H1 (cell line): ENCODE measurements around the gene PRIMA1. TPM values are rescaled to one million over a fixed set of nuclear protein-coding genes. Genes with fewer than 3 reads are reported as not detected.
A peak's percentile ranks its signal among the peaks of the same experiment; 100 is the strongest.

Source experiments
- BRCA1 ChIP-seq: IDR thresholded peaks from 2 replicates; pipeline ENCODE4 v1.6.1; 2012; ENCODE audit warnings: low read depth, low read length, improper control_type of control experiment
- CEBPB ChIP-seq: IDR thresholded peaks from 2 replicates; pipeline ENCODE4 v1.6.1; 2012; ENCODE audit warnings: low read depth, low read length
- E2F6 ChIP-seq: IDR thresholded peaks from 2 replicates; pipeline ENCODE4 v1.6.1; 2012; ENCODE audit warnings: inconsistent platforms
- EGR1 ChIP-seq: IDR thresholded peaks from 2 replicates; pipeline ENCODE4 v1.6.1; 2011; ENCODE audit warnings: low read depth, low read length, borderline replicate concordance
- KDM5A ChIP-seq: fragments of 200-600 bp; IDR thresholded peaks from 2 replicates; pipeline ENCODE4 v1.7.1; 2012; ENCODE audit warnings: mild to moderate bottlenecking, low read length, inconsistent platforms, mixed read lengths
- NANOG ChIP-seq: IDR thresholded peaks from 2 replicates; pipeline ENCODE4 v1.6.1; 2011; ENCODE audit warnings: low read length, low read depth, mild to moderate bottlenecking, inconsistent platforms; ENCODE audit not compliant: insufficient read depth, poor library complexity, severe bottlenecking
- PHF8 ChIP-seq: fragments of 200-600 bp; sonication (generic); conservative IDR thresholded peaks from 2 replicates; pipeline ENCODE4 v1.7.1; 2012; ENCODE audit warnings: low read depth, mild to moderate bottlenecking, inconsistent platforms, low read length, moderate library complexity
- POLR2AphosphoS5 ChIP-seq: IDR thresholded peaks from 2 replicates; pipeline ENCODE4 v1.6.1; 2011; ENCODE audit warnings: low read depth, low read length
- POU5F1 ChIP-seq: IDR thresholded peaks from 2 replicates; pipeline ENCODE4 v1.6.1; 2011; ENCODE audit warnings: low read depth, mild to moderate bottlenecking, low read length, moderate library complexity
- RAD21 ChIP-seq, 2 experiments: IDR thresholded peaks in 1 of 2; conservative IDR thresholded peaks in 1 of 2; 2 replicates each; pipeline ENCODE4 v1.6.1; 2011; ENCODE audit warnings: low read depth in 2 of 2, low read length in 2 of 2, improper control_type of control experiment in 1 of 2, inconsistent platforms in 1 of 2, mild to moderate bottlenecking in 1 of 2, moderate library complexity in 1 of 2
- SP2 ChIP-seq: IDR thresholded peaks from 2 replicates; pipeline ENCODE4 v1.6.1; 2012; ENCODE audit warnings: mild to moderate bottlenecking, low read length, inconsistent platforms
- TAF7 ChIP-seq: optimal IDR thresholded peaks from 2 replicates; pipeline ENCODE3; 2011; ENCODE audit warnings: low read depth, mild to moderate bottlenecking, inconsistent platforms, low read length, moderate library complexity, borderline replicate concordance
- TCF12 ChIP-seq: IDR thresholded peaks from 2 replicates; pipeline ENCODE4 v1.6.1; 2011; ENCODE audit warnings: low read depth, mild to moderate bottlenecking, low read length
- TEAD4 ChIP-seq: IDR thresholded peaks from 2 replicates; pipeline ENCODE4 v1.6.1; 2012; ENCODE audit warnings: low read depth, low read length, inconsistent platforms, mixed read lengths
- polyA plus RNA-seq, 7 experiments: library from polyadenylated mRNA; depleted of rRNA in 3 of 7; stranded (reverse) in 5 of 7; unstranded in 2 of 7; fragments of >200 nt in 5 of 7; fragments of 200-250 nt in 2 of 7; gene quantifications; 1 replicate in 5 of 7; 2 replicates in 1 of 7; 4 replicates in 1 of 7; pipeline versions ENCODE4 v1.2.1 to v1.2.3, GENCODE V29; 2011 to 2013; ENCODE audit warnings: missing spikeins in 2 of 7, mixed read lengths in 2 of 7
- total RNA-seq: library from RNA; stranded (reverse); fragmentation: NEBNext Ultra II Directional; extraction: Animal tissue kit (Norgen Biotek cat#: 25700); gene quantifications from 2 replicates; pipeline ENCODE4 v1.2.1, GENCODE V29; 2021
- TF ChIP-seq, protein P1 (sequence below): IDR thresholded peaks from 2 replicates; pipeline ENCODE4 v1.6.1; 2011; ENCODE audit warnings: low read length, improper control_type of control experiment
- TF ChIP-seq, protein P2 (sequence below), 3 experiments: IDR thresholded peaks; 1 replicate in 2 of 3; 2 replicates in 1 of 3; pipeline versions ENCODE4 v1.5.1 to v1.6.1; 2011; ENCODE audit warnings: low read length in 3 of 3, mild to moderate bottlenecking in 3 of 3, inconsistent platforms in 2 of 3, low read depth in 1 of 3, moderate library complexity in 1 of 3; ENCODE audit not compliant: insufficient read depth in 1 of 3; ENCODE audit errors: control extremely low read depth in 1 of 3
- TF ChIP-seq, protein P3 (sequence below): IDR thresholded peaks from 2 replicates; pipeline ENCODE4 v1.6.1; 2012; ENCODE audit warnings: low read length, inconsistent platforms

Gene PRIMA1
- total and polyA plus RNA-seq, 2 of the 8 experiments (the other 6 are each of a cell fraction or from before 2014, with no cell fraction given), result 2.8 to 4.5 TPM

DNA sequence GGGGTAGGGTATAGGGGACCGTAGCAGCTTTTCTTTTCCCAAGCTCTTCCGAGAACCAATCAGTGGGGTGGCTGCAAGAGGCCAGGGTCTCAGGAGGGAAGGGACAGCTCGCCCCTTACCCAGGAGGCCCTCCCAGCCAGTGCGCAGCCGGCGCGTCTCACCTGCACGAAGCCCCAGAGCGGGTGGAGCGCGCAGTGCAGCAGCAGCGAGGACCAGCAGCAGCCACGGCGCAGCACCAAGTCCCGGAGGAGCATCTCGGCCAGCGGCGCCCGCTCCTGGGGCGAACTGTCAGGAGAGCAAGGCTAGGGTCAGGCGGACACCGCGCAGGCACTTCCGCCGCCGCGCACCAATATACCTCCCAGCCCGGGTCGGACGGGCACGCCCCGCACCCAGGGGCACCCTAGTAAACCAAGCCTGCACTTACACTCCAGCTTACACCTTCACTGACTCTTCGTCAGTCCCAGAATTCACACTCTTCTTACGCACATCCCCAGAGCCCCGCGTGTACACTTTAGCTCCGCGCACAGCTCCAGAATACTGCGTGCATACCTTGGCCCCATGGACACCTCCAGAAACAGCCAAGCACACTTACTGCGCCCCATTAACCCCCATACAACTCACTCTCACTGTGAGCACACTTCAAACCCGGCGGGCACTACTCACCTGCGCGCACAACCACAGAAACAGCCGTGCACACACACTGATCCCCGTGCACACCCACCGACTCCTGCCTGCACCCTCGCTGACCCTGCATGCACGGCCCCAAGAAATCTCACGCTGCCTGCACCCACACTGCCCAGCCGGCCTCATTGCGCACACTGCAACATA is 606 bp downstream of the PRIMA1 start (continued):
- TF ChIP-seq E2F6 (peak; percentile 74), POU5F1 (no peak), NANOG (no peak), PHF8 (no peak; the same call in 1 of the 2 replicates), RAD21 (IDR thresholded peaks at IDR 0.05 in 1 of 2, conservative IDR thresholded peaks at IDR 0.05 in 1 of 2; ENCODE audit: low read depth in 2 of 2, low read length in 2 of 2) (no peak; a peak in 1 of 4 replicates), BRCA1 (no peak), TAF7 (no peak), TCF12 (no peak), KDM5A (no peak), POLR2AphosphoS5 (no peak), CEBPB (no peak), SP2 (no peak), EGR1 (no peak), TEAD4 (no peak)
- TF ChIP-seq, protein P1, sequence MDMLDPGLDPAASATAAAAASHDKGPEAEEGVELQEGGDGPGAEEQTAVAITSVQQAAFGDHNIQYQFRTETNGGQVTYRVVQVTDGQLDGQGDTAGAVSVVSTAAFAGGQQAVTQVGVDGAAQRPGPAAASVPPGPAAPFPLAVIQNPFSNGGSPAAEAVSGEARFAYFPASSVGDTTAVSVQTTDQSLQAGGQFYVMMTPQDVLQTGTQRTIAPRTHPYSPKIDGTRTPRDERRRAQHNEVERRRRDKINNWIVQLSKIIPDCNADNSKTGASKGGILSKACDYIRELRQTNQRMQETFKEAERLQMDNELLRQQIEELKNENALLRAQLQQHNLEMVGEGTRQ, result no peak
- TF ChIP-seq, protein P2, sequence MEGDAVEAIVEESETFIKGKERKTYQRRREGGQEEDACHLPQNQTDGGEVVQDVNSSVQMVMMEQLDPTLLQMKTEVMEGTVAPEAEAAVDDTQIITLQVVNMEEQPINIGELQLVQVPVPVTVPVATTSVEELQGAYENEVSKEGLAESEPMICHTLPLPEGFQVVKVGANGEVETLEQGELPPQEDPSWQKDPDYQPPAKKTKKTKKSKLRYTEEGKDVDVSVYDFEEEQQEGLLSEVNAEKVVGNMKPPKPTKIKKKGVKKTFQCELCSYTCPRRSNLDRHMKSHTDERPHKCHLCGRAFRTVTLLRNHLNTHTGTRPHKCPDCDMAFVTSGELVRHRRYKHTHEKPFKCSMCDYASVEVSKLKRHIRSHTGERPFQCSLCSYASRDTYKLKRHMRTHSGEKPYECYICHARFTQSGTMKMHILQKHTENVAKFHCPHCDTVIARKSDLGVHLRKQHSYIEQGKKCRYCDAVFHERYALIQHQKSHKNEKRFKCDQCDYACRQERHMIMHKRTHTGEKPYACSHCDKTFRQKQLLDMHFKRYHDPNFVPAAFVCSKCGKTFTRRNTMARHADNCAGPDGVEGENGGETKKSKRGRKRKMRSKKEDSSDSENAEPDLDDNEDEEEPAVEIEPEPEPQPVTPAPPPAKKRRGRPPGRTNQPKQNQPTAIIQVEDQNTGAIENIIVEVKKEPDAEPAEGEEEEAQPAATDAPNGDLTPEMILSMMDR (IDR thresholded peaks at IDR 0.05; ENCODE audit: control extremely low read depth in 1 of 3, insufficient read depth in 1 of 3, low read depth in 1 of 3, low read length in 3 of 3), result no peak
- TF ChIP-seq, protein P3, sequence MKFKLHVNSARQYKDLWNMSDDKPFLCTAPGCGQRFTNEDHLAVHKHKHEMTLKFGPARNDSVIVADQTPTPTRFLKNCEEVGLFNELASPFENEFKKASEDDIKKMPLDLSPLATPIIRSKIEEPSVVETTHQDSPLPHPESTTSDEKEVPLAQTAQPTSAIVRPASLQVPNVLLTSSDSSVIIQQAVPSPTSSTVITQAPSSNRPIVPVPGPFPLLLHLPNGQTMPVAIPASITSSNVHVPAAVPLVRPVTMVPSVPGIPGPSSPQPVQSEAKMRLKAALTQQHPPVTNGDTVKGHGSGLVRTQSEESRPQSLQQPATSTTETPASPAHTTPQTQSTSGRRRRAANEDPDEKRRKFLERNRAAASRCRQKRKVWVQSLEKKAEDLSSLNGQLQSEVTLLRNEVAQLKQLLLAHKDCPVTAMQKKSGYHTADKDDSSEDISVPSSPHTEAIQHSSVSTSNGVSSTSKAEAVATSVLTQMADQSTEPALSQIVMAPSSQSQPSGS, result no peak
